ENCODE measurements around the gene LY6G5B.

LY6G5B gene

GRCh38 chr6:31669676-31670075, at the start of gene LY6G5B:
TSS of gene LY6G5B (plus strand) at chr6:31669976. CDS start at chr6:31670951, 975 bp downstream.
- no peak for DNase-seq (ENCODE audit: low read depth, low spot score)

GRCh38 chr6:31620586-31621319, 49.0 kb upstream of the LY6G5B start, which contains the start of gene PRRC2A:
TSS of gene PRRC2A (plus strand) at chr6:31620715. CDS start at chr6:31622790, 2,075 bp downstream.
- DNase-seq (ENCODE audit: low read depth, low spot score), result no peak

- peak; percentile 21 for DNase-seq (ENCODE audit: low read depth, low spot score)
Measured at GRCh38 chr6:31621320-31621939, 48.3 kb upstream of the LY6G5B start.

GRCh38 chr6:31621991-31622390, 47.8 kb upstream of the LY6G5B start:
- DNase-seq (ENCODE audit: low read depth, low spot score), result peak; percentile 44

- peak; percentile 11 for DNase-seq (ENCODE audit: low read depth, low spot score)
Measured at GRCh38 chr6:31622684-31623091, 47.1 kb upstream of the LY6G5B start.

GRCh38 chr6:31624070-31624469, 45.7 kb upstream of the LY6G5B start:
- DNase-seq (ENCODE audit: low read depth, low spot score), result no peak

- DNase-seq (ENCODE audit: low read depth, low spot score), result no peak
Measured at GRCh38 chr6:31626952-31627351, 42.8 kb upstream of the LY6G5B start.

- DNase-seq (ENCODE audit: low read depth, low spot score), result no peak
Measured at GRCh38 chr6:31627690-31628287, 42.0 kb upstream of the LY6G5B start.

GRCh38 chr6:31629014-31629413, 40.8 kb upstream of the LY6G5B start:
- no peak for DNase-seq (ENCODE audit: low read depth, low spot score)

GRCh38 chr6:31630177-31630934, 39.4 kb upstream of the LY6G5B start:
- DNase-seq (ENCODE audit: low read depth, low spot score), result no peak

GRCh38 chr6:31631209-31631608, 38.6 kb upstream of the LY6G5B start:
- no peak for DNase-seq (ENCODE audit: low read depth, low spot score)

GRCh38 chr6:31631681-31632278, 38.0 kb upstream of the LY6G5B start:
- no peak for DNase-seq (ENCODE audit: low read depth, low spot score)

- DNase-seq (ENCODE audit: low read depth, low spot score), result no peak
Measured at GRCh38 chr6:31632279-31632946, 37.4 kb upstream of the LY6G5B start.

GRCh38 chr6:31633447-31633846, 36.3 kb upstream of the LY6G5B start:
- DNase-seq (ENCODE audit: low read depth, low spot score), result no peak

GRCh38 chr6:31634131-31634530, 35.6 kb upstream of the LY6G5B start:
- no peak for DNase-seq (ENCODE audit: low read depth, low spot score)

GRCh38 chr6:31634969-31635575, 34.7 kb upstream of the LY6G5B start:
- no peak for DNase-seq (ENCODE audit: low read depth, low spot score)

- DNase-seq (ENCODE audit: low read depth, low spot score), result no peak
Measured at GRCh38 chr6:31636698-31637596, 32.8 kb upstream of the LY6G5B start.

- DNase-seq (ENCODE audit: low read depth, low spot score), result no peak
Measured at GRCh38 chr6:31639043-31639442, 30.7 kb upstream of the LY6G5B start.

- DNase-seq (ENCODE audit: low read depth, low spot score), result peak; percentile 59
Measured at GRCh38 chr6:31639449-31639861, 30.3 kb upstream of the LY6G5B start.

GRCh38 chr6:31640612-31641011, 29.2 kb upstream of the LY6G5B start:
- DNase-seq (ENCODE audit: low read depth, low spot score), result no peak

Data from astrocyte of the hippocampus (primary cell).